Measurements from ENCODE around the gene FAM50B. TPM values are rescaled to one million over a fixed set of nuclear protein-coding genes. Genes with fewer than 3 reads are reported as not detected.
A peak's percentile ranks its signal among the peaks of the same experiment; 100 is the strongest.

The FAM50B gene
- total RNA-seq, 1 experiment from 2014 or later = 3.3 TPM

DNA sequence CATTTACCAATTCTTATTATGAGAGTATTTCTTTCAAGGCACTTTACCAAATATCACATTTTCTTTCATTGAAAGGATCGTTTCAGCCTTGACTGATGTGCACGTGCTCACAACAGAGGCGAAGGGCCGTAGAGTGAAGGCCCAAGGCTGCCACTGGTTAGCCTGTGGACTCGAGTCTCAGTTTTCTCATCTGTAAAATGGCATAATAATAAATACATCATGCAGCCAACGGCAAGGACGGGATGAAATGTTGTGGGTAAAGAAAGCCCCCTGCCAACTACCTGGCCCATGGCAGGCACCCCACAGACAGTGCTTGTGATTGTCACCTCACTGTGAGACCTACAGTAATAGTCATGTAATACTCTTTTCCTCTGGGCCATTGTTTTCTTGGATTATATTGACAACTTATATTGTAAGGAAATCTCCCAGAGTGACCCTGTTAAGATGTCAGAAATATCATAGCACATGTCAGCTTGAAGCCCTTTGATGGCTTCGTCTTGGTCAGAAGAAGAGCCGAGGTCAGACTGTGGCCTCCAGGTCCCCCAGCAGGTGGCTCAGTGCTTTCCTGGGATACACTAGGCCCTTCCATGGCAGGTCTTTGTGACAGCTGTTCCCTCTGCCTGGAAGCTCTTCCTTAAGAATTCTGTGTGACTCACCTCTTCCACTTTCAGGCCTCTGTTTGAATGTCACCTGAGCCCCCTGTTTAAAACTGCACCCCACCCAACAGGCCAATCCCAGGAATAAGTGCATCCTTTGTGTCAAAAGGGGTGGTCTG lies 36.3 kb downstream of the FAM50B start:
- peaks cover 13 to 19% of the 10 kb centered on the region in 2 experiments; a peak in 3 of 4 replicates for H3K4me1 Mint-ChIP-seq
- peaks cover 14 to 16% of the 10 kb centered on the region in 2 experiments for H3K9me3 Mint-ChIP-seq
- Histone ChIP-seq H2BK15ac (ENCODE audit: low read depth, low read length) (no peak overlapping the region), H4K20me1 (ENCODE audit: control insufficient read depth, insufficient read depth, insufficient read length) (no peaks in the 10 kb centered on the region), H3K79me1 (ENCODE audit: insufficient read depth, low read depth, low read length, poor library complexity, severe bottlenecking) (no peaks in the 10 kb centered on the region), H2BK12ac (ENCODE audit: insufficient read length, low read depth, low read length) (no peak overlapping the region), H4K5ac (ENCODE audit: insufficient read length, low read depth, low read length) (no peak overlapping the region), H3K14ac (ENCODE audit: insufficient read depth, low read length) (no peak overlapping the region), H3T11ph (ENCODE audit: low read length) (no peak overlapping the region), H3K4me1 (ENCODE audit: insufficient read depth, low read length) (no peaks in the 10 kb centered on the region), H3K9ac (ENCODE audit: extremely low read depth, insufficient read length, low read length) (no peak overlapping the region), H3K27ac (ENCODE audit: insufficient read length, low read depth, low read length) (no peak overlapping the region), H3K23me2 (ENCODE audit: insufficient read length, low read depth, low read length, poor library complexity, severe bottlenecking) (no peaks in the 10 kb centered on the region), H4K8ac (replicated peaks; ENCODE audit: insufficient read length, low read depth, low read length) (no peak overlapping the region), H3K79me2 (ENCODE audit: insufficient read depth, low read length) (no peaks in the 10 kb centered on the region), H2AFZ (ENCODE audit: low read length) (no peak overlapping the region), H2BK5ac (ENCODE audit: insufficient read length, low read length) (no peak overlapping the region), H3K4me2 (ENCODE audit: insufficient read depth, insufficient read length, low read length) (no peak overlapping the region), H3K56ac (ENCODE audit: insufficient read length, low read depth, low read length) (no peak overlapping the region), H3K23ac (ENCODE audit: insufficient read length, low read depth, low read length) (no peak overlapping the region), H3K27me3 (ENCODE audit: insufficient read depth, low read length) (no peaks in the 10 kb centered on the region), H2BK120ac (ENCODE audit: low read depth, low read length, poor library complexity, severe bottlenecking) (no peak overlapping the region), H3K18ac (ENCODE audit: insufficient read length, low read depth, low read length) (no peak overlapping the region), H3K4ac (ENCODE audit: low read depth, low read length) (no peak overlapping the region), H2BK20ac (ENCODE audit: low read depth, low read length, poor library complexity, severe bottlenecking) (no peak overlapping the region), H3K9me3 (ENCODE audit: control insufficient read depth, low read depth, low read length) (peaks cover 11% of the 10 kb centered on the region), H4K91ac (ENCODE audit: insufficient read length, low read depth, low read length) (no peak overlapping the region), H2AK5ac (ENCODE audit: insufficient read length, low read length) (no peak overlapping the region)
- peaks cover 9% of the 10 kb centered on the region in 3 experiments for H3K36me3 Mint-ChIP-seq (ENCODE audit: insufficient read depth in 1 of 3, low read depth in 3 of 3)
- no CpG with 5 or more reads among the region's 9 CpGs for WGBS (ENCODE audit: extremely low coverage, insufficient read length, low lambda C conversion rate)
- no peak overlapping the region for H3K27ac Mint-ChIP-seq
- peaks cover 7% of the 10 kb centered on the region for H3K27me3 Mint-ChIP-seq (ENCODE audit: low read depth)
- peak; percentile 59 for DNase-seq
- H3K4me3 Mint-ChIP-seq = no peak overlapping the region
- TF ChIP-seq, protein P1, sequence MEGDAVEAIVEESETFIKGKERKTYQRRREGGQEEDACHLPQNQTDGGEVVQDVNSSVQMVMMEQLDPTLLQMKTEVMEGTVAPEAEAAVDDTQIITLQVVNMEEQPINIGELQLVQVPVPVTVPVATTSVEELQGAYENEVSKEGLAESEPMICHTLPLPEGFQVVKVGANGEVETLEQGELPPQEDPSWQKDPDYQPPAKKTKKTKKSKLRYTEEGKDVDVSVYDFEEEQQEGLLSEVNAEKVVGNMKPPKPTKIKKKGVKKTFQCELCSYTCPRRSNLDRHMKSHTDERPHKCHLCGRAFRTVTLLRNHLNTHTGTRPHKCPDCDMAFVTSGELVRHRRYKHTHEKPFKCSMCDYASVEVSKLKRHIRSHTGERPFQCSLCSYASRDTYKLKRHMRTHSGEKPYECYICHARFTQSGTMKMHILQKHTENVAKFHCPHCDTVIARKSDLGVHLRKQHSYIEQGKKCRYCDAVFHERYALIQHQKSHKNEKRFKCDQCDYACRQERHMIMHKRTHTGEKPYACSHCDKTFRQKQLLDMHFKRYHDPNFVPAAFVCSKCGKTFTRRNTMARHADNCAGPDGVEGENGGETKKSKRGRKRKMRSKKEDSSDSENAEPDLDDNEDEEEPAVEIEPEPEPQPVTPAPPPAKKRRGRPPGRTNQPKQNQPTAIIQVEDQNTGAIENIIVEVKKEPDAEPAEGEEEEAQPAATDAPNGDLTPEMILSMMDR (conservative IDR thresholded peaks at IDR 0.05) = peak; percentile 53; the same call in 2 of the 3 replicates
